Measurements from ENCODE around the gene ASCC3.

Gene ASCC3

DNA sequence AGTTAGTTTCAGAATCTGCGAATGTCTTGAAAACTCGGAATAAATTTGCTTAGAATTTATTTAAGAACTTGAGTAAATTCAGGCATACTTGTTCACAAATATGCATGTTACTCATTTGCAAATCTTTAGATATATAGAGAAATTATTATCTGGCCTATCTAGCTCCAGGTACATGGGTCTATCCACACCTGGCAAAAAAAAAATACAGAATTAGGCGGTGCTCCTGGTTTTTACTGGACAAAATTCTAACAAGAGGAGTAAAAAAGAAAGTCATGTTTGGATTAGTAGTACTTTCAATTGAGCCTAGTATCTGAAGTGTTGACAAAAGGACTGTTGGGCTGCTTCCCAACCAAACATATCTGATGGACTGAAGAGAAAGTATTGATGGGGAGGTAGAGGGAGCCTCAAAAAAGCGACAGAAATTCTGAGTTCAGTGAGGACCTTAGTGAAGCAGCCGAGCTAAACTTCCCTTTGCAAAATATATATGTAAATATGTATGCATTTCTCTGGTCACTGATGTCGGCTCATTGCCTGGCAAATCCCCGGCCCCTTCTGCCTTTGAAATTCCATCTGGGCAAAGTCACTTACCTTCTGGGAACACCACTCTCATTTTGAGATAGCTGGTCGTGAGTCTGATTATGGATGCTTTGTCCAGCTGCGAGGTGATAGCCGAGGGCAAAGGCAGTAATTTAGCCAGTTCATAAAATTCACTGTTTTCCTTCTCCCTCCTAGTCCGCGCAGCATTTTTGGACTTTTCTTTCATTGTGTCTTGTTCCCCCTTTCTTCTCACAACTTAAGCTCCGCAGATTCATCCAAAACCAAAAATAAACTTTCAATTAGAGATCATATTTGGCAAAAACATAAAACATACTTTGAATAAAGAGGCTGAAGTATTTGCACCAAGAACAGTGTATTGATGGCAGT lies 418.2 kb downstream of the ASCC3 start:
- no peak for FAIRE-seq

- FAIRE-seq, result no peak
These were observed 419.0 kb downstream of the ASCC3 start for GRCh38 chr6:100461917-100462705.

DNA sequence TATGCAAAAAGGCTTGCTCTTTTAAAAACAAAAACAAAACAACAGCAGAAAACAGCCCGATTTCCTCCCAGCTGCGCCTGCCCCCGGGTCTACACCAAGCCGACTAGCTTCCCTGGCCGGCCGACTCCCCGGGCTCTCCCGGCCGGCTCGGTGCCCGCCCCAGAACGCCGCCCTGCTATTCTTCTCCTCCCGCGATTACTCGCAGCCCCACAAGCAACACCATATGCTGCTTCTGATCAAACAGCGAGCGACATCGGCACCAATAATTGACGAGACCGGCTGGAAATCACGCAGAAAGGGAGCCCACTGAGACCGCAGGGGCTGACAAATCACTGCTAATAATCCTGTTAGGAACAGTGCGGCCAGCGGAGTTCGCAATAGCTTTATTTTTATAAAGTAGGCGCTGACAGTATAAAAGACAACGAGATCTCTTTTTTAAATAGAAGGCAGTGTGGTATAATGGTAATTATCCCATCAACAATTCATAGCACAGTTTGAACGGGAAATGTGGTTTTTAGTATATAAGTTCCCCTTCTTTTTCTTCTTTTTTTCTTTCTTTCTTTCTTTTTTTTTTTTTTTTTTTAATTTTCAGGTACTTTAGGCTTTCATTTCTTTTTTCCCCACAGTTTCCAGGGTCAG lies 419.7 kb downstream of the ASCC3 start:
- no peak for FAIRE-seq

DNA sequence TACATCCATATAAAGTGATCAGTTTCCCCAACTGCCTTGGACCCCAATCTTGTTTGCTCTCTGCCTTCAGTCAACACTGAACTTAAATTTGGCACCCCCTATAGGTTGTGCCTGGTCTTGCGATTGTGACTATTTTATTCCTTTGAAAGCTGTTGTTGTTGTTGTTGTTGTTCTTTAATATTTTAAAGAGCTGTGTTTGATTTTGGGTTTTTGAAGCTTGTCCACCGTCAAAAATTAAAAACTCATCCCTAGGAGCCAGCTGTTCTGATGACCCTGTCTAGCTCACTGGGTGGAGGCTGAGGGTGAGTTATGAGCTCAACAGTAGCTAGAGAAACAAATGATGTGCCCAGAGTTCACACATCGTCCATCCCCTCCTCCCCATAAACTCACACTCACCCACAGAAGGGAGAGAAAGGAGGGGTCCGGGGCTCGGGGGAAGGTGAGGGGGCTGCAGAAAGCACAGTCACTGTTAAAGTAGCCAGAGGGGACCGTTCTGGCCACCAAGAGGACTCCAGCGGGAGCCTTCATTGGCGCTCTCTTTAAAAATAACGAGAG lies 420.4 kb downstream of the ASCC3 start:
- no peak for FAIRE-seq

- FAIRE-seq, result no peak
These were observed 421.4 kb downstream of the ASCC3 start for GRCh38 chr6:100459592-100460184.

- no peak for FAIRE-seq
These were observed 422.1 kb downstream of the ASCC3 start for GRCh38 chr6:100458841-100459591.

All from TTC549 (cell line).